ENCODE measurements around the gene INPP5K.

DNA sequence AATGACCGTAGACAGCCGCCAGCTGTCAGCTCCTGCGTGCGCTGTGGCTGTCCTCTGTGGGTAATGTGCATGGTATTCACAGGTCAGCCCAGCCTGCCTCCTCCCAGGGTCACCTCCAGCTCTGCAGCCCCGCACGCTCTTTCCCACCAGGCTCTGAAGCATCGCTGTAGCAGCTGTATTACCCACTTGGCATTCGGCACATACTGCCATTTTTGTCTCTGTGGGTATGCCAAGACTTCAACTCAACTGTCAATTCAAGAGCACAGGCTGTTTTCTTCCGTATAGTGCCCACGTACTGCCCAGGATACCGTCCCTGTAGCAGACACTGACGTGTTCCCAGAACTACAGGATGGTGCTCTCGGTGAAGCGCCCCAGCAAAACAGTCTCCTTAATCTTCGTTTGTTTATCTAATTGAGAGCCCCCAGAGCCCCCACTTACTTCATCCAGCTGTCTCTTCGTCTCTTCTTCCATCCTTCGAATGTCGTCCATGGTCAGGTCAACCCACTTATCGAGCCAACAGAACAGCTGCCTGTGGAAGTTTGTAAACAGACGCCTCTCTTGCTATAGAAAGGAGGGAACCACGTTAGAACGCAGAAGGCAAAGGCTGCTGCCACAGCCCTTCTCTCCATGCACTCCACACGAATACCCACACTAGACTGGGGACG lies 17.4 kb upstream of the INPP5K start:
- TF ChIP-seq, protein P1, sequence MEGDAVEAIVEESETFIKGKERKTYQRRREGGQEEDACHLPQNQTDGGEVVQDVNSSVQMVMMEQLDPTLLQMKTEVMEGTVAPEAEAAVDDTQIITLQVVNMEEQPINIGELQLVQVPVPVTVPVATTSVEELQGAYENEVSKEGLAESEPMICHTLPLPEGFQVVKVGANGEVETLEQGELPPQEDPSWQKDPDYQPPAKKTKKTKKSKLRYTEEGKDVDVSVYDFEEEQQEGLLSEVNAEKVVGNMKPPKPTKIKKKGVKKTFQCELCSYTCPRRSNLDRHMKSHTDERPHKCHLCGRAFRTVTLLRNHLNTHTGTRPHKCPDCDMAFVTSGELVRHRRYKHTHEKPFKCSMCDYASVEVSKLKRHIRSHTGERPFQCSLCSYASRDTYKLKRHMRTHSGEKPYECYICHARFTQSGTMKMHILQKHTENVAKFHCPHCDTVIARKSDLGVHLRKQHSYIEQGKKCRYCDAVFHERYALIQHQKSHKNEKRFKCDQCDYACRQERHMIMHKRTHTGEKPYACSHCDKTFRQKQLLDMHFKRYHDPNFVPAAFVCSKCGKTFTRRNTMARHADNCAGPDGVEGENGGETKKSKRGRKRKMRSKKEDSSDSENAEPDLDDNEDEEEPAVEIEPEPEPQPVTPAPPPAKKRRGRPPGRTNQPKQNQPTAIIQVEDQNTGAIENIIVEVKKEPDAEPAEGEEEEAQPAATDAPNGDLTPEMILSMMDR (IDR thresholded peaks at IDR 0.05) = no peak
- TF ChIP-seq POLR2A (IDR thresholded peaks at IDR 0.05) = no peak
